ENCODE data around the gene GNA12. TPM values are rescaled to one million over a fixed set of nuclear protein-coding genes. Genes with fewer than 3 reads are reported as not detected.

The GNA12 gene
- polyA plus RNA-seq, 1 experiment: 95.3 TPM

- no peak for DNase-seq (ENCODE audit: low read depth)
- Histone ChIP-seq H3K27me3 (ENCODE audit: control insufficient read depth, insufficient read depth, low read length) (no peaks in the 10 kb centered on the region), H3K4me3 (ENCODE audit: low read depth, low read length) (no peak overlapping the region), H3K36me3 (ENCODE audit: control insufficient read depth, insufficient read depth, low read length) (no peaks in the 10 kb centered on the region; the same call in 1 of the 2 replicates)
- TF ChIP-seq, protein P1, sequence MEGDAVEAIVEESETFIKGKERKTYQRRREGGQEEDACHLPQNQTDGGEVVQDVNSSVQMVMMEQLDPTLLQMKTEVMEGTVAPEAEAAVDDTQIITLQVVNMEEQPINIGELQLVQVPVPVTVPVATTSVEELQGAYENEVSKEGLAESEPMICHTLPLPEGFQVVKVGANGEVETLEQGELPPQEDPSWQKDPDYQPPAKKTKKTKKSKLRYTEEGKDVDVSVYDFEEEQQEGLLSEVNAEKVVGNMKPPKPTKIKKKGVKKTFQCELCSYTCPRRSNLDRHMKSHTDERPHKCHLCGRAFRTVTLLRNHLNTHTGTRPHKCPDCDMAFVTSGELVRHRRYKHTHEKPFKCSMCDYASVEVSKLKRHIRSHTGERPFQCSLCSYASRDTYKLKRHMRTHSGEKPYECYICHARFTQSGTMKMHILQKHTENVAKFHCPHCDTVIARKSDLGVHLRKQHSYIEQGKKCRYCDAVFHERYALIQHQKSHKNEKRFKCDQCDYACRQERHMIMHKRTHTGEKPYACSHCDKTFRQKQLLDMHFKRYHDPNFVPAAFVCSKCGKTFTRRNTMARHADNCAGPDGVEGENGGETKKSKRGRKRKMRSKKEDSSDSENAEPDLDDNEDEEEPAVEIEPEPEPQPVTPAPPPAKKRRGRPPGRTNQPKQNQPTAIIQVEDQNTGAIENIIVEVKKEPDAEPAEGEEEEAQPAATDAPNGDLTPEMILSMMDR (IDR thresholded peaks at IDR 0.05; ENCODE audit: insufficient read depth, low read depth, low read length): no peak
- CTCF ChIA-PET: no interaction called here
- POLR2A ChIA-PET: no interaction called here
Measured at GRCh38 chr7:2810682-2811415, 33.3 kb downstream of the GNA12 start.

GRCh38 chr7:2809903-2810625, 34.0 kb downstream of the GNA12 start:
- H3K4me3 ChIP-seq (ENCODE audit: low read depth, low read length): no peak overlapping the region
- ChIA-PET CTCF (no interaction called here), POLR2A (no interaction called here)
- no peak for DNase-seq (ENCODE audit: low read depth)
- H3K27me3 ChIP-seq (ENCODE audit: control insufficient read depth, insufficient read depth, low read length): no peaks in the 10 kb centered on the region
- H3K36me3 ChIP-seq (ENCODE audit: control insufficient read depth, insufficient read depth, low read length): no peaks in the 10 kb centered on the region; the same call in 1 of the 2 replicates
- TF ChIP-seq, protein P1 (IDR thresholded peaks at IDR 0.05; ENCODE audit: insufficient read depth, low read depth, low read length): no peak

GRCh38 chr7:2808891-2809665, 35.0 kb downstream of the GNA12 start:
- no peak for DNase-seq (ENCODE audit: low read depth)
- TF ChIP-seq, protein P1 (IDR thresholded peaks at IDR 0.05; ENCODE audit: insufficient read depth, low read depth, low read length): no peak
- Histone ChIP-seq H3K36me3 (ENCODE audit: control insufficient read depth, insufficient read depth, low read length) (no peaks in the 10 kb centered on the region; the same call in 1 of the 2 replicates), H3K27me3 (ENCODE audit: control insufficient read depth, insufficient read depth, low read length) (no peaks in the 10 kb centered on the region), H3K4me3 (ENCODE audit: low read depth, low read length) (no peak overlapping the region)
- ChIA-PET CTCF (interaction anchor here (1.0 to 1.3 kb wide), 2 partner anchors 12 to 39 kb away, joined by 3 to 5 read pairs; no protein-coding TSS in a partner anchor), POLR2A (no interaction called here)

- no peaks in the 10 kb centered on the region for H3K27me3 ChIP-seq (ENCODE audit: control insufficient read depth, insufficient read depth, low read length)
- TF ChIP-seq, protein P1 (IDR thresholded peaks at IDR 0.05; ENCODE audit: insufficient read depth, low read depth, low read length): no peak
- DNase-seq (ENCODE audit: low read depth): no peak
- POLR2A ChIA-PET: no interaction called here
- no peak overlapping the region for H3K4me3 ChIP-seq (ENCODE audit: low read depth, low read length)
- H3K36me3 ChIP-seq (ENCODE audit: control insufficient read depth, insufficient read depth, low read length): no peaks in the 10 kb centered on the region
- CTCF ChIA-PET: interaction anchor here (0.7 to 1.3 kb wide), 3 partner anchors 9 to 38 kb away, joined by 3 to 5 read pairs (median 3); no protein-coding TSS in a partner anchor
Measured at GRCh38 chr7:2807845-2808772, 36.0 kb downstream of the GNA12 start.
